GM23338 (cell line): ENCODE measurements around the gene MRPS14. TPM values are rescaled to one million over a fixed set of nuclear protein-coding genes. Genes with fewer than 3 reads are reported as not detected.

Source experiments
- ATAC-seq: fragments of 200-7000 bp; cut with Tn5 transposase; 3 replicates; pipeline ENCODE4 v1.9.1; 2020
- DNase-seq: peaks from one replicate; pipeline ENCODE4 v3.0.0-alpha.2; 2015; ENCODE audit warnings: low spot score
- H2AFZ ChIP-seq: fragments of 200-600 bp; sonication (generic); 2 replicates; pipeline ENCODE4 v1.8.0; 2016; ENCODE audit warnings: antibody characterized with exemption, mild to moderate bottlenecking, moderate library complexity
- H3F3A ChIP-seq: fragments of 200-600 bp; sonication (generic); replicated peaks from 2 replicates; pipeline ENCODE4 v1.8.0; 2017; ENCODE audit warnings: antibody characterized with exemption, mixed run types, low read depth
- H3K27ac ChIP-seq: fragments of 200-600 bp; sonication (generic); 2 replicates; pipeline ENCODE4 v1.6.1; 2016; ENCODE audit warnings: low read depth
- H3K27me3 ChIP-seq: fragments of 200-600 bp; sonication (generic); 2 replicates; pipeline ENCODE4 v1.8.0; 2016; ENCODE audit warnings: mild to moderate bottlenecking, mixed run types, moderate library complexity; ENCODE audit not compliant: insufficient read depth
- H3K36me3 ChIP-seq: fragments of 200-600 bp; sonication (generic); 2 replicates; pipeline ENCODE4 v1.8.0; 2016; ENCODE audit warnings: mild to moderate bottlenecking; ENCODE audit not compliant: insufficient read depth
- H3K4me1 ChIP-seq: fragments of 200-600 bp; sonication (generic); 2 replicates; pipeline ENCODE4 v1.8.0; 2016; ENCODE audit warnings: mild to moderate bottlenecking, moderate library complexity; ENCODE audit not compliant: insufficient read depth
- H3K4me2 ChIP-seq: fragments of 200-600 bp; sonication (generic); 2 replicates; pipeline ENCODE4 v1.7.1; 2017; ENCODE audit warnings: mixed run types
- H3K4me3 ChIP-seq: fragments of 200-600 bp; sonication (generic); 2 replicates; pipeline ENCODE4 v1.6.1; 2016; ENCODE audit warnings: mixed run types
- H3K79me2 ChIP-seq: fragments of 200-600 bp; sonication (generic); replicated peaks from 2 replicates; pipeline ENCODE4 v1.8.0; 2017; ENCODE audit warnings: mild to moderate bottlenecking; ENCODE audit not compliant: insufficient read depth
- H3K9me2 ChIP-seq: fragments of 200-600 bp; sonication (generic); 2 replicates; pipeline ENCODE4 v1.8.0; 2017; ENCODE audit not compliant: insufficient read depth
- H4K20me1 ChIP-seq: fragments of 200-600 bp; sonication (generic); replicated peaks from 2 replicates; pipeline ENCODE4 v1.8.0; 2017; ENCODE audit warnings: mild to moderate bottlenecking; ENCODE audit not compliant: insufficient read depth
- H3K27ac Mint-ChIP-seq: 2 replicates; pipeline ENCODE4 v1.8.0; 2020; ENCODE audit warnings: inconsistent platforms, mild to moderate bottlenecking, moderate library complexity, mixed read lengths
- H3K27me3 Mint-ChIP-seq: 3 replicates; pipeline ENCODE4 v1.8.0; 2022; ENCODE audit warnings: low read depth, mild to moderate bottlenecking, moderate library complexity, mixed read lengths, inconsistent platforms; ENCODE audit not compliant: insufficient read depth, poor library complexity
- H3K36me3 Mint-ChIP-seq: 3 replicates; pipeline ENCODE4 v1.8.0; 2021; ENCODE audit warnings: low read depth, mild to moderate bottlenecking, inconsistent platforms, moderate library complexity, mixed read lengths
- H3K4me1 Mint-ChIP-seq: 3 replicates; pipeline ENCODE4 v1.8.0; 2020; ENCODE audit warnings: mild to moderate bottlenecking, inconsistent platforms, mixed read lengths
- H3K4me3 Mint-ChIP-seq: 3 replicates; pipeline ENCODE4 v1.8.0; 2021; ENCODE audit warnings: moderate library complexity, mild to moderate bottlenecking, inconsistent platforms, mixed read lengths
- H3K9me3 Mint-ChIP-seq: 3 replicates; pipeline ENCODE4 v1.8.0; 2020; ENCODE audit warnings: moderate library complexity, mild to moderate bottlenecking, inconsistent platforms, mixed read lengths
- CREB1 ChIP-seq: fragments of 250-450 bp; sonication (Bioruptor Pico); IDR thresholded peaks from 2 replicates; pipeline ENCODE4 v1.5.0; 2020; ENCODE audit warnings: low read depth, mild to moderate bottlenecking, moderate library complexity
- CTCF ChIP-seq, 2 experiments: fragments of 200-600 bp in 1 of 2; sonication (generic) in 1 of 2; conservative IDR thresholded peaks; 2 replicates each; pipeline versions ENCODE4 v1.5.1 to v1.6.1; 2016 to 2017; ENCODE audit warnings: antibody characterized with exemption in 2 of 2, low read depth in 2 of 2, mild to moderate bottlenecking in 2 of 2, moderate library complexity in 1 of 2
- ETS1 ChIP-seq: IDR thresholded peaks from 2 replicates; pipeline ENCODE4 v1.6.1; 2016; ENCODE audit warnings: antibody characterized with exemption
- EZH2 ChIP-seq: fragments of 200-600 bp; sonication (generic); IDR thresholded peaks from one replicate; pipeline ENCODE4 v1.8.0; 2017; ENCODE audit warnings: antibody characterized with exemption, mild to moderate bottlenecking, low read depth; ENCODE audit not compliant: unreplicated experiment
- EZH2phosphoT487 ChIP-seq: fragments of 200-600 bp; sonication (generic); IDR thresholded peaks from one replicate; pipeline ENCODE4 v1.8.1; 2018; ENCODE audit warnings: antibody characterized with exemption; ENCODE audit not compliant: unreplicated experiment
- JUNB ChIP-seq: IDR thresholded peaks from one replicate; pipeline ENCODE4 v1.6.1; 2016; ENCODE audit warnings: antibody characterized with exemption; ENCODE audit not compliant: unreplicated experiment
- NANOG ChIP-seq: IDR thresholded peaks from 2 replicates; pipeline ENCODE4 v1.6.1; 2016; ENCODE audit warnings: antibody characterized with exemption, borderline replicate concordance
- POLR2AphosphoS5 ChIP-seq: IDR thresholded peaks from 2 replicates; pipeline ENCODE4 v1.6.1; 2016; ENCODE audit warnings: antibody characterized with exemption, low read depth
- REST ChIP-seq: IDR thresholded peaks from one replicate; pipeline ENCODE4 v1.6.1; 2018; ENCODE audit warnings: antibody characterized with exemption; ENCODE audit not compliant: unreplicated experiment
- ZNF331 ChIP-seq: fragments of 250-450 bp; sonication (Bioruptor Pico); IDR thresholded peaks from 2 replicates; pipeline ENCODE4 v1.5.0; 2020; ENCODE audit warnings: low read depth, mild to moderate bottlenecking, moderate library complexity
- polyA plus RNA-seq: library from polyadenylated mRNA; unstranded; fragments of >200 nt; fragmentation: Nextera tagmentation; extraction: Ambion mirVana; gene quantifications from 2 replicates; pipeline ENCODE4 v1.2.1, GENCODE V29; 2016
- total RNA-seq: library from RNA; depleted of rRNA; stranded (reverse); fragments of >200 nt; shearing (Covaris generic); gene quantifications from 2 replicates; pipeline ENCODE4 v1.2.3, GENCODE V29; 2014

MRPS14 gene
- total and polyA plus RNA-seq, 2 experiments from 2014 or later = 18.5 to 75.7 TPM

- Histone ChIP-seq H3K27ac (no peak overlapping the region), H3K4me3 (no peak overlapping the region), H2AFZ (no peak overlapping the region), H3K4me2 (no peak overlapping the region), H3K36me3 (peaks cover 74% of the 10 kb centered on the region), H3K79me2 (peaks cover 49% of the 10 kb centered on the region), H3K27me3 (no peaks in the 10 kb centered on the region), H3K9me2 (no peaks in the 10 kb centered on the region), H4K20me1 (peaks cover 49% of the 10 kb centered on the region), H3K4me1 (no peaks in the 10 kb centered on the region), H3F3A (peaks cover 7% of the 10 kb centered on the region; the same call in 1 of the 2 replicates)
- Mint-ChIP-seq H3K27ac (no peak overlapping the region), H3K9me3 (no peaks in the 10 kb centered on the region), H3K36me3 (peaks cover 73% of the 10 kb centered on the region), H3K27me3 (no peaks in the 10 kb centered on the region), H3K4me3 (no peak overlapping the region), H3K4me1 (no peaks in the 10 kb centered on the region)
- DNase-seq (no peak), ATAC-seq (no peak)
- TF ChIP-seq EZH2phosphoT487 = no peak
Observed at GRCh38 chr1:175009532-175009931, 13.7 kb downstream of the MRPS14 start.

- Mint-ChIP-seq H3K27me3 (no peaks in the 10 kb centered on the region), H3K4me1 (peaks cover 23% of the 10 kb centered on the region; the same call in 2 of the 3 replicates), H3K4me3 (no peak overlapping the region), H3K9me3 (no peaks in the 10 kb centered on the region), H3K36me3 (peaks cover 54% of the 10 kb centered on the region), H3K27ac (no peak overlapping the region)
- H3K36me3 ChIP-seq = peaks cover 38% of the 10 kb centered on the region
- H3K79me2 ChIP-seq = peaks cover 86% of the 10 kb centered on the region
- no peaks in the 10 kb centered on the region for H3K9me2 ChIP-seq
- no peak for DNase-seq
- H4K20me1 ChIP-seq = peaks cover 63% of the 10 kb centered on the region
- no peak overlapping the region for H3K4me2 ChIP-seq
- ATAC-seq = no peak
- H3K4me3 ChIP-seq = no peak overlapping the region
- no peak overlapping the region for H3K27ac ChIP-seq
- H3K4me1 ChIP-seq = peaks cover 11% of the 10 kb centered on the region
- no peak for TF ChIP-seq EZH2
- H3F3A ChIP-seq = no peaks in the 10 kb centered on the region; the same call in 1 of the 2 replicates
- H2AFZ ChIP-seq = no peak overlapping the region
- no peaks in the 10 kb centered on the region for H3K27me3 ChIP-seq
Observed at GRCh38 chr1:175005085-175005783, 18.0 kb downstream of the MRPS14 start.

- Histone ChIP-seq H2AFZ (no peak overlapping the region), H3K36me3 (peaks cover 23% of the 10 kb centered on the region), H3K4me2 (peak overlapping the region; percentile 88; the same call in 1 of the 2 replicates), H3K27me3 (no peaks in the 10 kb centered on the region), H3K27ac (peak overlapping the region; percentile 22; the same call in 1 of the 2 replicates), H3K9me2 (no peaks in the 10 kb centered on the region), H3K79me2 (peaks cover 82% of the 10 kb centered on the region), H4K20me1 (peaks cover 56% of the 10 kb centered on the region), H3K4me1 (peaks cover 11% of the 10 kb centered on the region), H3F3A (no peaks in the 10 kb centered on the region; the same call in 1 of the 2 replicates), H3K4me3 (no peak overlapping the region)
- no peak for ATAC-seq
- H3K36me3 Mint-ChIP-seq = peaks cover 40% of the 10 kb centered on the region
- no peaks in the 10 kb centered on the region for H3K9me3 Mint-ChIP-seq
- no peak overlapping the region for H3K4me3 Mint-ChIP-seq
- DNase-seq = no peak
- H3K4me1 Mint-ChIP-seq = peaks cover 23% of the 10 kb centered on the region; the same call in 2 of the 3 replicates
- no peak overlapping the region for H3K27ac Mint-ChIP-seq
- no peaks in the 10 kb centered on the region for H3K27me3 Mint-ChIP-seq
- TF ChIP-seq EZH2 (no peak), POLR2AphosphoS5 (no peak), REST (no peak), ZNF331 (CRISPR knock-in tag) (no peak), EZH2phosphoT487 (no peak), NANOG (no peak), CREB1 (CRISPR knock-in tag) (no peak), CTCF (conservative IDR thresholded peaks at IDR 0.05; ENCODE audit: low read depth in 2 of 2) (no peak), ETS1 (no peak), JUNB (no peak)
Observed at GRCh38 chr1:175003521-175003920, 19.7 kb downstream of the MRPS14 start.
